Transverse colon (tissue), 4 donors: ENCODE measurements around the gene CFAP91.

Experiments used
- EP300 ChIP-seq: sonication (generic); formaldehyde crosslinking; IDR thresholded peaks from one replicate; pipeline ENCODE4 v1.6.1; 2017; ENCODE audit warnings: antibody characterized with exemption, low read depth
- POLR2A ChIP-seq: fragments of 450-650 bp; IDR thresholded peaks from one replicate; pipeline ENCODE4 v1.6.1; 2016; ENCODE audit warnings: antibody characterized with exemption, mild to moderate bottlenecking, moderate library complexity
- POLR2AphosphoS5 ChIP-seq, 3 donors: sonication (generic); formaldehyde crosslinking; IDR thresholded peaks; one replicate each; pipeline ENCODE4 v1.6.1; 2016; ENCODE audit warnings: antibody characterized with exemption in 3 of 3
- TF ChIP-seq, protein P1 (sequence below), 5 experiments: fragments of 200-600 bp in 3 of 5; fragments of 450-650 bp in 2 of 5; sonication (generic) in 3 of 5; IDR thresholded peaks; 1 replicate in 2 of 5; 2 replicates in 3 of 5; pipeline ENCODE4 v1.5.1; 2016 to 2017; ENCODE audit warnings: antibody characterized with exemption in 5 of 5, inconsistent platforms in 3 of 5, mild to moderate bottlenecking in 2 of 5, moderate library complexity in 1 of 5

DNA sequence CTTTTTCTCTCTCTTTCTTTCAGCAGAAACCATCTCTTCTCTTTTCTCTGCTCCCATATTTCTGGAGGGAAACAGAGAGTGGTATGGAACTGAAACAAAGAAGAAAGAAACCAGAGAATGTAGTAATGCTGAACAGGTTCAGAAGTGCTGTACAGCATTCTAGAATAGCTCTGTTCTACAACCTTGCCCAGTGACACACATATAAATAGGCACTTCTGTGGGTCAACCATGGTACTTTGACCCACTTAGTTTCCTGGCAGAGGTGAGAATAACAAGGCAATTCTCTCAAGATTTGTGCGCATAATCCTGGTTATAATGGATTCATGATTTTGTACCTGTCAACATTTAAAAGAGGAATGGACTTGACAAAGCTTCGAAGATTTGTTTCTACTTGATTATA is 12.3 kb downstream of the CFAP91 start:
- TF ChIP-seq POLR2A (peak; percentile 21), POLR2AphosphoS5 (IDR thresholded peaks at IDR 0.05) (no peak), EP300 (no peak)
- TF ChIP-seq, protein P1, sequence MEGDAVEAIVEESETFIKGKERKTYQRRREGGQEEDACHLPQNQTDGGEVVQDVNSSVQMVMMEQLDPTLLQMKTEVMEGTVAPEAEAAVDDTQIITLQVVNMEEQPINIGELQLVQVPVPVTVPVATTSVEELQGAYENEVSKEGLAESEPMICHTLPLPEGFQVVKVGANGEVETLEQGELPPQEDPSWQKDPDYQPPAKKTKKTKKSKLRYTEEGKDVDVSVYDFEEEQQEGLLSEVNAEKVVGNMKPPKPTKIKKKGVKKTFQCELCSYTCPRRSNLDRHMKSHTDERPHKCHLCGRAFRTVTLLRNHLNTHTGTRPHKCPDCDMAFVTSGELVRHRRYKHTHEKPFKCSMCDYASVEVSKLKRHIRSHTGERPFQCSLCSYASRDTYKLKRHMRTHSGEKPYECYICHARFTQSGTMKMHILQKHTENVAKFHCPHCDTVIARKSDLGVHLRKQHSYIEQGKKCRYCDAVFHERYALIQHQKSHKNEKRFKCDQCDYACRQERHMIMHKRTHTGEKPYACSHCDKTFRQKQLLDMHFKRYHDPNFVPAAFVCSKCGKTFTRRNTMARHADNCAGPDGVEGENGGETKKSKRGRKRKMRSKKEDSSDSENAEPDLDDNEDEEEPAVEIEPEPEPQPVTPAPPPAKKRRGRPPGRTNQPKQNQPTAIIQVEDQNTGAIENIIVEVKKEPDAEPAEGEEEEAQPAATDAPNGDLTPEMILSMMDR (IDR thresholded peaks at IDR 0.05): no peak
